Osteoblast (primary cell): ENCODE results near the gene DNAJC9. TPM values are rescaled to one million over a fixed set of nuclear protein-coding genes. Genes with fewer than 3 reads are reported as not detected.

Source experiments
- DNase-seq: peaks from one replicate; pipeline ENCODE4 v3.0.0; 2011; ENCODE audit warnings: low spot score, mixed read lengths; ENCODE audit not compliant: insufficient read length; ENCODE audit errors: missing footprints
- H2AFZ ChIP-seq: 2 replicates; pipeline ENCODE4 v1.6.0; 2011; ENCODE audit warnings: mild to moderate bottlenecking, low read length
- H3K27ac ChIP-seq: 2 replicates; pipeline ENCODE4 v1.5.1; 2011; ENCODE audit warnings: mild to moderate bottlenecking, low read depth, low read length, moderate library complexity
- H3K27me3 ChIP-seq: 2 replicates; pipeline ENCODE4 v1.6.0; 2012; ENCODE audit warnings: mild to moderate bottlenecking, control low read depth, inconsistent platforms, low read length, moderate library complexity; ENCODE audit not compliant: insufficient read depth
- H3K36me3 ChIP-seq: 2 replicates; pipeline ENCODE4 v1.5.1; 2011; ENCODE audit warnings: mild to moderate bottlenecking, low read length, control low read depth, moderate library complexity; ENCODE audit not compliant: insufficient read depth
- H3K4me1 ChIP-seq: 2 replicates; pipeline ENCODE4 v1.5.1; 2011; ENCODE audit warnings: mild to moderate bottlenecking, low read length, control low read depth, moderate library complexity; ENCODE audit not compliant: insufficient read depth
- H3K4me2 ChIP-seq: 2 replicates; pipeline ENCODE4 v1.6.0; 2011; ENCODE audit warnings: mild to moderate bottlenecking, low read length; ENCODE audit not compliant: insufficient read depth
- H3K4me3 ChIP-seq: fragments of 200-600 bp; sonication (generic); 3 replicates; pipeline ENCODE4 v1.5.1; 2012; ENCODE audit warnings: mild to moderate bottlenecking, low read length, inconsistent platforms; ENCODE audit not compliant: insufficient read depth
- H3K79me2 ChIP-seq: 2 replicates; pipeline ENCODE4 v1.6.0; 2012; ENCODE audit warnings: mild to moderate bottlenecking, low read length, control low read depth, inconsistent platforms; ENCODE audit not compliant: insufficient read depth
- H3K9me3 ChIP-seq: 2 replicates; pipeline ENCODE4 v1.5.1; 2011; ENCODE audit warnings: low read depth, low read length, control low read depth
- H4K20me1 ChIP-seq: 2 replicates; pipeline ENCODE4 v1.6.0; 2012; ENCODE audit warnings: mild to moderate bottlenecking, low read length, control low read depth; ENCODE audit not compliant: insufficient read depth
- CTCF ChIP-seq: IDR thresholded peaks from 2 replicates; pipeline ENCODE4 v1.5.1; 2011; ENCODE audit warnings: mild to moderate bottlenecking, low read depth, low read length, moderate library complexity; ENCODE audit errors: extremely low read depth
- total RNA-seq: library from RNA; depleted of rRNA; stranded (reverse); fragments of >200 nt; gene quantifications from 2 replicates; pipeline ENCODE4 v1.2.3, GENCODE V29; 2012

The DNAJC9 gene
- total RNA-seq, 1 donor, result 18.8 TPM

DNA sequence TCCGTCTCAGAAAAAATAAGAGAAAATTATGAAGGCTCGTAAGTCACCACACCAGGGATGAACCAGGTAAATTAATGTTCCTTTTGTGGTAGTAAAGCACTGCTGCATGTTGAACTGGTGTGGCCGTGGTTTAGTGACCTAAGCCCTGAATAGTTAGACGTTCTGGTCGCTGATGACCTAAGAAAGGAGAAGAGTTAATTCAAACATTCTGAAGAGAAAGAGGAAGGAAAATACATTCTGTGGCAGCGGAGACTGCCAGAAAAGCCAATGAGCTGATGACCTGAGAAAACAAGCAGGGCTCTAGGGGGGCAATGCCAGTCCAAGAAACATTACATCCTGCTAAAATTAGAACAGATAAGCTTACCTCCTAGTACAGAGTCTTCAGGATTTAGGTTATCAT is 17.5 kb downstream of the DNAJC9 start:
- Histone ChIP-seq H3K27ac (no peak overlapping the region), H3K4me3 (no peak overlapping the region), H3K79me2 (no peaks in the 10 kb centered on the region), H3K4me1 (peaks cover 4% of the 10 kb centered on the region), H3K36me3 (peaks cover 19% of the 10 kb centered on the region), H3K27me3 (no peaks in the 10 kb centered on the region), H3K9me3 (no peaks in the 10 kb centered on the region), H2AFZ (no peak overlapping the region), H3K4me2 (no peak overlapping the region), H4K20me1 (no peaks in the 10 kb centered on the region)
- TF ChIP-seq CTCF, result no peak
- no peak for DNase-seq

GRCh38 chr10:73228247-73228646 is 18.8 kb downstream of the DNAJC9 start:
- no peak for DNase-seq
- H4K20me1 ChIP-seq, result no peaks in the 10 kb centered on the region
- peaks cover 15% of the 10 kb centered on the region for H3K36me3 ChIP-seq
- H3K79me2 ChIP-seq, result no peaks in the 10 kb centered on the region
- no peaks in the 10 kb centered on the region for H3K9me3 ChIP-seq
- no peak for TF ChIP-seq CTCF
- H3K27me3 ChIP-seq, result no peaks in the 10 kb centered on the region
- no peak overlapping the region for H2AFZ ChIP-seq
- H3K27ac ChIP-seq, result no peak overlapping the region
- no peak overlapping the region for H3K4me3 ChIP-seq
- no peak overlapping the region for H3K4me2 ChIP-seq
- peaks cover 4% of the 10 kb centered on the region for H3K4me1 ChIP-seq

GRCh38 chr10:73226663-73227062 is 20.4 kb downstream of the DNAJC9 start:
- H3K27ac ChIP-seq, result no peak overlapping the region
- H3K4me1 ChIP-seq, result peaks cover 4% of the 10 kb centered on the region
- no peak overlapping the region for H3K4me2 ChIP-seq
- no peak for TF ChIP-seq CTCF
- H3K79me2 ChIP-seq, result no peaks in the 10 kb centered on the region
- no peaks in the 10 kb centered on the region for H3K27me3 ChIP-seq
- no peak overlapping the region for H2AFZ ChIP-seq
- no peak overlapping the region for H3K4me3 ChIP-seq
- no peak for DNase-seq
- H3K36me3 ChIP-seq, result peaks cover 11% of the 10 kb centered on the region
- H3K9me3 ChIP-seq, result no peaks in the 10 kb centered on the region
- H4K20me1 ChIP-seq, result no peaks in the 10 kb centered on the region

DNA sequence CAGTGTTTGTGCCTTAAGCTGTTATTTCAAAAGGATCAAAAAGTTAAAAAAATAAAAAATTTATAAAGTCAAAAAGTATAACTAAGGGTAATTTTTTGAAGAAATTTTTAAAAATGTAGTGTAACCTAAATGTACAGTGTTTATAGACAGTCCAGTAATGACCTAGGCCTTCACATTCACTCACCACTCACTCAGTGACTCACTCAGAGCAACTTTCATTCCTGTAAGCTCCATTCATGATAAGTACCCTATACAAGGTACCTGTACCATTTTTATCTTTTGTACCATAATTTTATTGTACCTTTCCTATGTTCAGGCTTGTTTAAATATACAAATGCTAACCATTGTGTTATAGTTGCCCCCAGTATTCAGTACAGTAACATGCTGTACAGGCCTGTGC is 21.5 kb downstream of the DNAJC9 start:
- TF ChIP-seq CTCF, result no peak
- H3K4me3 ChIP-seq, result no peak overlapping the region
- no peaks in the 10 kb centered on the region for H3K27me3 ChIP-seq
- H3K27ac ChIP-seq, result no peak overlapping the region
- peaks cover 5% of the 10 kb centered on the region for H3K36me3 ChIP-seq
- H3K4me2 ChIP-seq, result no peak overlapping the region
- peaks cover 4% of the 10 kb centered on the region for H3K4me1 ChIP-seq
- no peaks in the 10 kb centered on the region for H4K20me1 ChIP-seq
- H2AFZ ChIP-seq, result no peak overlapping the region
- no peak for DNase-seq
- no peaks in the 10 kb centered on the region for H3K9me3 ChIP-seq
- H3K79me2 ChIP-seq, result no peaks in the 10 kb centered on the region
